GM10266 (cell line): ENCODE data around the gene PIK3CG.

ENCODE experiments used
- DNase-seq: peaks from one replicate; pipeline ENCODE4 v3.0.0; 2012; ENCODE audit errors: extremely low spot score
- CTCF ChIP-seq: IDR thresholded peaks from 2 replicates; pipeline ENCODE4 v1.5.1; 2012; ENCODE audit warnings: mild to moderate bottlenecking, low read depth; ENCODE audit not compliant: control insufficient read depth, insufficient read depth; ENCODE audit errors: missing control alignments

Gene PIK3CG

GRCh38 chr7:106865130-106866041 lies at the start of gene PIK3CG:
PIK3CG (plus strand) TSS chr7:106865282; CDS start chr7:106867562, 2,280 bp downstream.
- DNase-seq = peak; percentile 66
- no peak for TF ChIP-seq CTCF

- no peak for TF ChIP-seq CTCF
- no peak for DNase-seq
These were observed 48.0 kb upstream of the PIK3CG start for GRCh38 chr7:106817098-106817497.

- no peak for DNase-seq
- TF ChIP-seq CTCF = no peak
These were observed 46.3 kb upstream of the PIK3CG start for GRCh38 chr7:106818736-106819135.

- DNase-seq = no peak
- TF ChIP-seq CTCF = no peak
These were observed 45.5 kb upstream of the PIK3CG start for GRCh38 chr7:106819546-106819945.

DNA sequence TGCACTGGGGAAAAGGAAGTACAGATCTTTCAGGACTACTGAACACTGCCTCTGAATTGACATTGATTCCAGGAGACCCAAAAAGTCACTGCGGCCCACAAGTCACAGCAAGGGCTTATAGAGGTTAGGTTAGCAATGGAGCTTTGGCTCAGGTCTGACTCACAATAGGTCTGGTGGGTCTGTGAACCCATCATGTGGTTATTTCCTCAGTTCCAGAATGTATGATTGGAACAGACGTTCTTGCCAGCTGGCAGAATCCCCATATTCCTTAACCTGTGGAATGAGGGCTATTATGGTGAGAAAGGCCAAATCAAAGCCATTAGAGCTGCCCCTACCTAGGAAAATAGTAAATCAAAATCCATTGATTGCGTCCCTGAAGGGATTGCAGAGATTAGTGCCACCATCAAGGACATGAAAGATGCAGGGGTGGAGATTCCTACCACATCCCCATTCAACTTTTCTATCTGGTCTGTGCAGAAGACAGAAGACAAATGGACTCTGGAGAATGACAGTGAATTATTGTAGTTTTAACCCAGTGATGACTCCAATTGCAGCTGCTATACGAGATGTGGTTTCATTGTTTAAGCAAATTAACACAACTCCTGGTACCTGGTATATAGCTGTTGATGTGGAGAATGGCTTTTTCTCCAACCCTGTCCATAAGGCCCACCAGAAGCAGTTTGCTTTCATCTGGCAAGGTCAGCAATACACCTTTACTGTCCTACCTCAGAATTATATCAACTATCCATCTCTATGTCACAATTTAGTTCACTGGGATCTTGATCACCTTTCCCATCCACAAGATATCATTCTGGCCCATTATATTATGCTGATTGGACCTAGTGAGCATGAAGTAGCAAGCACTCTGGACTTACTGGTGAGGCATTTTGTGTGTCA lies 44.5 kb upstream of the PIK3CG start:
- TF ChIP-seq CTCF = no peak
- no peak for DNase-seq

- no peak for DNase-seq
- TF ChIP-seq CTCF = no peak
These were observed 41.5 kb upstream of the PIK3CG start for GRCh38 chr7:106823631-106824030.
